Measurements from ENCODE around the gene SUMO4. TPM values are rescaled to one million over a fixed set of nuclear protein-coding genes. Genes with fewer than 3 reads are reported as not detected.

The SUMO4 gene
- total RNA-seq: 2.0 TPM
- long read RNA-seq: 0 reads

DNA sequence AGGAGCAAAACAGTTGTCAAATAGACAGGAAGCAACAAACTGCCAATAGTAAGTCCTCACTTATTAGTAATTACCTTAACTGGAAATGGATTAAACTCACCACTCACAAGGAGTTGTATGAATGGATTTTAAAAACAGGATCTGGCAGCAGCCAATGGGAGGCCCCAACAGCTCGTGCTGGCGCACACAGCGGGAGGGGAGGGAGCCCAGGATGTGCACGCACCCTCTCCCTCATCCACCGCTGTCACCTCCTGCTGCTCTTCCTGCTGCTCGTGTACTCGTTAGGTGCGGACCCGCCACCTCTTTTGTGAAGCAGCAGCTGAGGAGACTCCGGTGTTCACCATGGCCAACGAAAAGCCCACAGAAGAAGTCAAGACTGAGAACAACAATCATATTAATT lies at the start of gene SUMO4:
TSS of gene SUMO4 (plus strand) at position 213 of the 400 bp plus-strand sequence. CDS start at position 343, 130 bp downstream.
- H3K36me3 ChIP-seq: peaks cover 43% of the 10 kb centered on the region
- intact Hi-C loops (cut with DNase I): no loop called here
- no peak for ATAC-seq
- TF ChIP-seq, protein P1, sequence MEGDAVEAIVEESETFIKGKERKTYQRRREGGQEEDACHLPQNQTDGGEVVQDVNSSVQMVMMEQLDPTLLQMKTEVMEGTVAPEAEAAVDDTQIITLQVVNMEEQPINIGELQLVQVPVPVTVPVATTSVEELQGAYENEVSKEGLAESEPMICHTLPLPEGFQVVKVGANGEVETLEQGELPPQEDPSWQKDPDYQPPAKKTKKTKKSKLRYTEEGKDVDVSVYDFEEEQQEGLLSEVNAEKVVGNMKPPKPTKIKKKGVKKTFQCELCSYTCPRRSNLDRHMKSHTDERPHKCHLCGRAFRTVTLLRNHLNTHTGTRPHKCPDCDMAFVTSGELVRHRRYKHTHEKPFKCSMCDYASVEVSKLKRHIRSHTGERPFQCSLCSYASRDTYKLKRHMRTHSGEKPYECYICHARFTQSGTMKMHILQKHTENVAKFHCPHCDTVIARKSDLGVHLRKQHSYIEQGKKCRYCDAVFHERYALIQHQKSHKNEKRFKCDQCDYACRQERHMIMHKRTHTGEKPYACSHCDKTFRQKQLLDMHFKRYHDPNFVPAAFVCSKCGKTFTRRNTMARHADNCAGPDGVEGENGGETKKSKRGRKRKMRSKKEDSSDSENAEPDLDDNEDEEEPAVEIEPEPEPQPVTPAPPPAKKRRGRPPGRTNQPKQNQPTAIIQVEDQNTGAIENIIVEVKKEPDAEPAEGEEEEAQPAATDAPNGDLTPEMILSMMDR (IDR thresholded peaks at IDR 0.05): no peak
- no peaks in the 10 kb centered on the region for H3K27me3 ChIP-seq (ENCODE audit: low read depth)
- H3K9me3 ChIP-seq: no peaks in the 10 kb centered on the region
- no peaks in the 10 kb centered on the region for H3K4me1 ChIP-seq
- no peak within 1 kb of the TSS for H3K27ac ChIP-seq
- no peak within 1 kb of the TSS for H3K4me3 ChIP-seq
- DNase-seq: no peak

DNA sequence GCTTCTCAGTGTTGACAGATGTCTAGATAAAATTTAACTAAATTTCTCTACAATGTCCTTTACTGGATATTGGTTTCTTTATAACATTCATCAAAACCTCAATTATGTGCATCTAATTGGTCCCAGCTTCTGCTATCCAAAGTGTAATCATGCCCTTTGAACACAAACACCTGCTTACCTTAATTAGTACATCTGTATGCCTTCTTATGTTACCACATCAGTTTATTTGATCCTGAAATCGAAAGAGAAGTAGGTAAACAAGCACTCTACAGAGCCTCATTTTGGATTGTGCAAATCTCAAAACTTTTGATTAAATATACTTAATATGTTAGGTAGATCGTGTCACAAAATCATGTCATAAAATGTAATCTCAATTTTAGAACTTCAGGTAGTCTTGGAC lies 46.1 kb upstream of the SUMO4 start:
- no peaks in the 10 kb centered on the region for H3K9me3 ChIP-seq
- TF ChIP-seq, protein P1 (IDR thresholded peaks at IDR 0.05): no peak
- no peaks in the 10 kb centered on the region for H3K36me3 ChIP-seq
- no peaks in the 10 kb centered on the region for H3K4me1 ChIP-seq
- no peaks in the 10 kb centered on the region for H3K27me3 ChIP-seq (ENCODE audit: low read depth)
- H3K4me3 ChIP-seq: no peak overlapping the region
- intact Hi-C loops (cut with DNase I): no loop called here
- DNase-seq (no peak), ATAC-seq (no peak)
- no peak overlapping the region for H3K27ac ChIP-seq

DNA sequence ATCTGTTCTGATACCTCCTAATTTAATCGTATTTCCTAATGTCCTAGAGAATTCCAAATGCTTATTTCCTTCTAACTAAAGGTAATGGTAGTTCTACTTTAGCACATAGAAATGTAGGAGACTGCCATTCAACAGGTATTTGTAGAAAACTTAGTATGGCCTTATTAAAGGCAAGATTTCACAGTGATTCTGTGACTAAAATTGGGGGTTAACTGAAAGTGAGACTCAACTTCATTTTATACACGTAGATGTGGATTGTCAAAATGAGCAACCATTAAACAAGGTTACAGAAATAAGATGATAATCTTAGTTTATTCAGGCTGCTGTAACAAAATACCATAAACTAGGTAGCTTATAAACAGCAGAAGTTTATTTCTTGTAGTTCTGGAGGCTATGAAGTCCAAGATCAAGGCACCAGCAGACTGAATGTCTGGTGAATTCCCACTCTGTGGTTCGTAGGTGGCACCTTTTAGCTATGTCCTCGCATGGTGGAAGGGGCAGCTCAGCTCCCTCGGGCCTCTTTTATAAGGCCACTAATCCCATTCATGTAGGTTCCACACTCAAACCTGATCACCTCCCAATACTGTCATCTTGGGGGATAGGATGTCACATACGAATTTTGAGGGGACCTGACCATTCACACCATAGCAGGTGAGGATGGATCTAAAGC lies 43.8 kb upstream of the SUMO4 start:
- no peak for ATAC-seq
- Histone ChIP-seq H3K9me3 (no peaks in the 10 kb centered on the region), H3K4me3 (no peak overlapping the region), H3K36me3 (no peaks in the 10 kb centered on the region), H3K27me3 (ENCODE audit: low read depth) (no peaks in the 10 kb centered on the region), H3K27ac (no peak overlapping the region), H3K4me1 (no peaks in the 10 kb centered on the region)
- intact Hi-C loops (cut with DNase I): no loop called here
- TF ChIP-seq, protein P1 (IDR thresholded peaks at IDR 0.05): no peak
- DNase-seq: no peak

DNA sequence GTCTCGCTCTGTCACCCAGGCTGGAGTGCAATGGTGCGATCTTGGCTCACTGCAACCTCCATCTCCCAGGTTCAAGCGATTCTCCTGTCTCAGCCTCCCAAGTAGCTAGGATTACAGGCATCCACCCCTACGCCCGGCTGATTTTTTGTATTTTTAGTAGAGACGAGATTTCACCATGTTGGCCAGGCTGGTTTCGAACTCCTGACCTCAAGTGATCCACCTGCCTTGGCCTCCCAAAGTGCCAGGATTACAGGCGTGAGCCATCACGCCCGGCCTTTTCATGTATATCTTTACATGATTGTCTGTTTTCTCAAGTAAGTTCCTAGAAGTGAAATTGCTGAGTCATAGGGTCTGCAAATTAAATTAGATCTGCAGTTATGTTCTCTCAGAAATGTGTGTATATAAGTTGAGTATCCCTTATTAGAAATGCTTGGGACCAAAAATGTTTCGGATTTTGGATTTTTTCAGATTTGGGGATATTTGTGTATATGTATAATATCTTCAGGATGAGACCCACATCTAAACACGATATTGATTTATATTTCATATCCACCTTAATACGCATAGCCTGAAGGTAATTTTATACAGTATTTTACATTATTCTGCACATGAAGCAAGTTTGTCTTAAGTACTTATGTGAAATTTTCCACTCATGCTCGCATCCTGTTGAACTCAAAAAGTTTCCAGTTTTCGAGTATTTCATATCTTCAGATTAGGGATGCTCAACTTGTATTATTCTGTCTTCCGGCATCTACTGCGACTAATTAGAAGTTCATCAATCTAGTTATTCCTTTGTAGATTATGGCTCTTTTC lies 42.1 kb upstream of the SUMO4 start:
- intact Hi-C loops (cut with DNase I): no loop called here
- no peaks in the 10 kb centered on the region for H3K9me3 ChIP-seq
- H3K36me3 ChIP-seq: no peaks in the 10 kb centered on the region
- TF ChIP-seq, protein P1 (IDR thresholded peaks at IDR 0.05): no peak
- no peak overlapping the region for H3K27ac ChIP-seq
- H3K4me3 ChIP-seq: no peak overlapping the region
- no peaks in the 10 kb centered on the region for H3K27me3 ChIP-seq (ENCODE audit: low read depth)
- H3K4me1 ChIP-seq: no peaks in the 10 kb centered on the region
- DNase-seq (no peak), ATAC-seq (no peak)

DNA sequence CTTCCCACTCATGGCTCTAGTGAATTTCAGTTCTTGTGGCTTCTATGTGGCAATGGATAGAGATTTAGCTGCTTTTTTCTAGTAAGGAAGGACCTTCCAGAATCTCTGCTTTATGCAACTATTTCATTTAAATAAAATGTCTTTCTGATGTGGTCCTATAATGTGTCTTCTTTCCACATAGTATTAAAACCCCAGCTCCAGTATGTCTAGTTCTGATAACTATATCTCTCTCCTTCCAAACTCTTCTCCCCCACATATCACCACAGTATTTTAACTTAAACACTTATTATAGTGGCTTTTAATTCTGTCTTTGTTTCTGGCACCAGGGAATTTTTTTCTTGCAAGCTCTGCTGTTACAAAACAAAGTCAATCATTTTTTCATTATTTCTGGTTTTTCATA lies 40.6 kb upstream of the SUMO4 start:
- TF ChIP-seq, protein P1 (IDR thresholded peaks at IDR 0.05): no peak
- no peaks in the 10 kb centered on the region for H3K27me3 ChIP-seq (ENCODE audit: low read depth)
- no peak overlapping the region for H3K4me3 ChIP-seq
- H3K36me3 ChIP-seq: no peaks in the 10 kb centered on the region
- H3K4me1 ChIP-seq: peaks cover 5% of the 10 kb centered on the region
- intact Hi-C loops (cut with DNase I): no loop called here
- no peaks in the 10 kb centered on the region for H3K9me3 ChIP-seq
- DNase-seq: no peak
- H3K27ac ChIP-seq: no peak overlapping the region
- ATAC-seq: no peak

All from lower lobe of right lung (tissue), 2 donors.